GM18498 (cell line): Measurements from ENCODE around the gene PTPRM.

Experiments
- ATAC-seq: cut with Tn5 transposase; IDR thresholded peaks from one replicate; pipeline ENCODE4 v1.9.1; 2021; ENCODE audit warnings: mild to moderate bottlenecking, moderate library complexity; ENCODE audit not compliant: unreplicated experiment

Gene PTPRM

GRCh38 chr18:7886436-7886835 lies 319.3 kb downstream of the PTPRM start:
- ATAC-seq, result no peak

- ATAC-seq, result no peak
Observed at GRCh38 chr18:7889515-7889914, 322.4 kb downstream of the PTPRM start.

DNA sequence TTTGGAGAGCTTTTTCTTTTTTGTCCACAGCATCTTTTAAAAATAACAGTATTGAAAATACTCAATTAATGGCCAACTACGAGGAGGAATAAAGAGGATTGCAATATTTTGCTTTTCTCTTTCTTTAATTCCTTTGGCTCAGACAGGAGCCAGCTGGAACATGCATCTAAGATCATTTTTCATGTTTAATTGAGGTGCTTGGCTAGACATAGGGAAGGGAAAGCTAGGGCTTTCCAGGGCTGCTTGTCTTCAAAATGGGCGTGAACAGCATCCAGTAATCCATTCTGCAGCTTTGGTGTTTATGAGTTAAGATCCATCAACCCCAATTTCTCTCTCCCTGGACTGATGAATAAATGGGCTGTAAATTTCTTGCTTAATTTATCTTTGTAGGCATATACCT lies 323.0 kb downstream of the PTPRM start:
- ATAC-seq, result no peak

- ATAC-seq, result no peak
Observed at GRCh38 chr18:7892556-7892955, 325.4 kb downstream of the PTPRM start.

DNA sequence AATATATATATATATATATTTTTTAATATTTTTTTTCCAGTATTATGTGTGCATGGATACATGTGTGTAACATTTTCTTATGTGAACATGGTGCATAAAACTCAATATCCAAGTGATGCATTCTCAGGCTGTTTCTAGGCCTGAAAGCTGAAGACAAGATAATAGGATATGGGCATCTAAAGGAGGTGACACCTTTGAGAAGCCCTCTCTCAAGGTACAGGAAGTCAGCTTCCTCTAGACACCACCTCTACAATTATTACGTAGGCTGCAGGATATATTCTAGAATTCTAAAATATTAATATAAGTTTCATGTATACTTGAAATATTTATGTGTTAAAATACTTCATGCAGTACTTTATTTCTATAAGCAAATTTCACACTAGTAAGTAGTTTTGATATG lies 327.5 kb downstream of the PTPRM start:
- ATAC-seq, result no peak

- ATAC-seq, result no peak
Observed at GRCh38 chr18:7895346-7895745, 328.2 kb downstream of the PTPRM start.

- no peak for ATAC-seq
Observed at GRCh38 chr18:7896161-7896560, 329.0 kb downstream of the PTPRM start.

DNA sequence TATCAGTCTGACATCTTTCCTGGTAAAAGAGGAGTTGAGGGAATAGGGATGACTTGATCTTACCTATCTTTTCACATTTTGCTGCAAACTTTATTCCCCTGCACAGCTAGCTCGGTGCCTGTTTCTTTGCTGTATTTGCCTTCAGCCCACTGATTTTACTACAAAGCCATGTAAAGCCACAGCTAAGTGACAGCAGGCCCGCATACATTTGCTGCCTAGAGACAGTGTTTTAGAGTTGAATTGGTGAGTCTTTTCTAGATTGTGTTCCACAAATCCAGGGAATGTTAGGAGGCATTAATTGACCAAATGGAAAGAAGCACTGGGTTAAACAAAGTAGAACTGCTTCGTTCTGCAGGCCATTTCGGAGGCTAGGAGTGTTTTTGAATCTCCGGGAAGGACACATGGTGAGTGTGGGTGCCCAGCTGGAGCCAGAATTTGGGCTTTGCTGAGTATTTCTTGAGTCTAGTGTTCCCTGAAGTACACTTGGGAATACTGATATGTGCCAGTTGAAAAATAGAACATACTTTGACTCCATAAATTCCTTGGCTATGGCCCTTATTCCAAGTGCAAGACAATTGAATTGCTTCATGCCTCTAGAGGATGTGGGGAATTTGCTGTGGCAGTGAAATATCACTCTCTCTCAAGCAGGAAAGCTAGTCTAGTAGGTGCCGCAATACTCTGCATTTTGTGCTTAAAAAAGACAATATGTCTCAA lies 329.8 kb downstream of the PTPRM start:
- ATAC-seq, result no peak

- ATAC-seq, result no peak
Observed at GRCh38 chr18:7898181-7898580, 331.1 kb downstream of the PTPRM start.

GRCh38 chr18:7899078-7899477 lies 332.0 kb downstream of the PTPRM start:
- ATAC-seq, result no peak

DNA sequence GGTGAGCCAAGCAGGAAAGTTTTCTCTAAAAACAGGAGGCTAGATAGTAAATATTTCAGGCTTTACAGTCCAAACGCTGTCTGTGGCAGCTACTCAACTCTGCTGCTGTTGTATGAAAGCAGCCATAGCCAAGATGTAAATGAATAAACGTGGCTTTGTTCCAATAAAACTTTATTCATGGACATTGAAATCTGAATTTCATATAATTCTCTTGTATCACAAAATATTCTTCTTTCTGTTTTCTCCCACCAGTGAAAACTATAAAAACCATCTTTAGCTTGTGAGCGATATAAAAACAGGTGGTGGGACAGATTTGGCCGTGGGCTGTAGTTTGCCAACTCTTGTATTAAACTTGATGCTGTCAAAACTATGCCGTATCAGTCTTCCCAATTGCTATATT lies 333.0 kb downstream of the PTPRM start:
- no peak for ATAC-seq

DNA sequence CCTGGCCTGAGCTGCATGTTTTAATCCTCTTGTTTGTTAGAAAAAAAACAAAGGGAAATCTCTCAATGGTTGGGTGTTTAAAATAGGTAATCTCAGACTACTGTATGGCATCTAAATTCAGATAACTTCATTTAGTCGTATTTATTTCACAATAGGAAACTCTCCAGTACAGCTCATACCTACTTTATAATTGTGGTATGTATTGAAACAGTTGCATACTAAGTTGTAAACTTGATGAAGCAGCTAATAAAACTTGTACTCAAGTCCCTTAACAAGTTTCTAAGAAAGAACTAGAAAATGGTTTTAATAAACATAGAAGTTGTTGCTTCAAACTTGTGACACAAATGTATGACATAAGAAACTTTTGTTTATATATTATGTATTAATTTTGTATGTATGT lies 334.5 kb downstream of the PTPRM start:
- ATAC-seq, result no peak

GRCh38 chr18:7902399-7902839 lies 335.3 kb downstream of the PTPRM start:
- ATAC-seq, result no peak

- ATAC-seq, result no peak
Observed at GRCh38 chr18:7904529-7904928, 337.4 kb downstream of the PTPRM start.

- ATAC-seq, result no peak
Observed at GRCh38 chr18:7908681-7909299, 341.7 kb downstream of the PTPRM start.

- no peak for ATAC-seq
Observed at GRCh38 chr18:7914834-7915670, 347.9 kb downstream of the PTPRM start.

GRCh38 chr18:7918701-7919100 lies 351.6 kb downstream of the PTPRM start:
- no peak for ATAC-seq

- no peak for ATAC-seq
Observed at GRCh38 chr18:7919565-7919964, 352.4 kb downstream of the PTPRM start.

- ATAC-seq, result no peak
Observed at GRCh38 chr18:7921938-7922587, 354.9 kb downstream of the PTPRM start.

DNA sequence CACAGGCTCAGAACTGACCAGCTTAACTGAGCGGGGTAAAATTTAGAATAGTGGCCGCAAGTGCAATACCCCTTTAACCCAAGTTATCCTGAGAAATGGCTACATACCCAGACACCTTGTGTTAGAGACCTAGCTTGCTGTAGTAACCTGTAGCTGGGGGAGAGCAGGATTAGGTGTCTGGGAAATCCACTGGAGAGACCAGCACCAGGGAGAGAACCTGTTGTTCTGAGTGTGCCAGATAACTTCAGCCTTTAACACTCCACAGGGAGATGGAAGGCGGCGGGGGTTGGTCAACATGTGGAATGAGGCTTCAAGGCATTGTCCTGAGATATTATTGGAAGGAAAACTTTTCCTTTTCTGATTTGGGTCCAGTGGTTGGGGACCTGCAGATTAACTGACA lies 356.0 kb downstream of the PTPRM start:
- no peak for ATAC-seq

- no peak for ATAC-seq
Observed at GRCh38 chr18:7924616-7925015, 357.5 kb downstream of the PTPRM start.
